Measurements from ENCODE around the gene RAB33A. TPM values are rescaled to one million over a fixed set of nuclear protein-coding genes. Genes with fewer than 3 reads are reported as not detected.

Gene RAB33A
- total RNA-seq, 4 donors from 2014 or later = 0.38 TPM; not detected in 3

GRCh38 chrX:130155564-130155963 lies 16.2 kb upstream of the RAB33A start:
- intact Hi-C loops (cut with DNase I) = no loop called here
- H3K9me3 ChIP-seq = no peaks in the 10 kb centered on the region
- no peak for DNase-seq
- no peaks in the 10 kb centered on the region for H3K27me3 ChIP-seq
- 26 to 42% methylated on average over 2 of the region's 2 CpGs for WGBS, 2 donors
- H3K27ac ChIP-seq = no peak overlapping the region
- no peaks in the 10 kb centered on the region for H3K4me1 ChIP-seq
- TF ChIP-seq POLR2A (IDR thresholded peaks at IDR 0.05) (no peak), CTCF (IDR thresholded peaks at IDR 0.05) (no peak)
- H3K4me3 ChIP-seq = no peak overlapping the region
- no peaks in the 10 kb centered on the region for H3K36me3 ChIP-seq

- Histone ChIP-seq H3K27ac (no peak overlapping the region), H3K4me1 (no peaks in the 10 kb centered on the region), H3K4me3 (no peak overlapping the region), H3K9me3 (no peaks in the 10 kb centered on the region), H3K36me3 (no peaks in the 10 kb centered on the region), H3K27me3 (no peaks in the 10 kb centered on the region)
- intact Hi-C loops (cut with DNase I) = no loop called here
- no peak for TF ChIP-seq CTCF (IDR thresholded peaks at IDR 0.05)
- TF ChIP-seq POLR2A (IDR thresholded peaks at IDR 0.05) = no peak
- DNase-seq = no peak
- 61 to 73% methylated on average over 2 of the region's 2 CpGs for WGBS, 2 donors
Measured at GRCh38 chrX:130158311-130158710, 13.5 kb upstream of the RAB33A start.

DNA sequence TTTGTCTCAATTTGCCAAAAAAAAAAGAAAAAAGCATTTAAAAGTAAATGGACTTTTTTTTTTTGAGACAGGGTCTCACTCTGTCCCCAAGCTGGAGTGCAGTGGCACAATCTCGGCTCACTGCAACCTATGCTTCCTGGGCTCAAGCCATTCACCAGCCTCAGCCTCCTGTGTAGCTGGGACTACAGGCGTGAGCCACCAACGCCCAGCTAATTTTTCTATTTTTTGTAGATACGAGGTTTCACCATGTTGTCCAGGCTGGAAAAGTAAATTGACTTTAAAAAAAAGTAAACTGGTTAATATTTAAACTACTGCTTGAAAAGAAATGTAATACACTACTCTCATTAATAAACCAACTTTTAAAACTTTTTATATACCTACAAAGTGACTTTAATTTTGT lies 12.0 kb upstream of the RAB33A start:
- intact Hi-C loops (cut with DNase I) = no loop called here
- Histone ChIP-seq H3K9me3 (no peaks in the 10 kb centered on the region), H3K36me3 (no peaks in the 10 kb centered on the region), H3K4me1 (peaks cover 0 to 9% (median 4%) of the 10 kb centered on the region in 3 donors), H3K27me3 (no peaks in the 10 kb centered on the region), H3K27ac (no peak overlapping the region), H3K4me3 (no peak overlapping the region)
- no peak for DNase-seq
- 80 to 90% methylated on average over 4 of the region's 4 CpGs for WGBS, 2 donors
- no peak for TF ChIP-seq POLR2A (IDR thresholded peaks at IDR 0.05)

GRCh38 chrX:130162094-130162735 lies 9.5 kb upstream of the RAB33A start:
- TF ChIP-seq CTCF (IDR thresholded peaks at IDR 0.05) = no peak
- TF ChIP-seq POLR2A (IDR thresholded peaks at IDR 0.05) = no peak
- H3K4me1 ChIP-seq = peaks cover 0 to 19% (median 5%) of the 10 kb centered on the region in 3 donors
- 35 to 42% methylated on average over 4 to 6 of the region's 6 CpGs for WGBS, 2 donors
- H3K27ac ChIP-seq = no peak overlapping the region
- DNase-seq = no peak
- no peak overlapping the region for H3K4me3 ChIP-seq
- H3K9me3 ChIP-seq = no peaks in the 10 kb centered on the region
- H3K36me3 ChIP-seq = no peaks in the 10 kb centered on the region
- intact Hi-C loops (cut with DNase I) = no loop called here
- no peaks in the 10 kb centered on the region for H3K27me3 ChIP-seq

DNA sequence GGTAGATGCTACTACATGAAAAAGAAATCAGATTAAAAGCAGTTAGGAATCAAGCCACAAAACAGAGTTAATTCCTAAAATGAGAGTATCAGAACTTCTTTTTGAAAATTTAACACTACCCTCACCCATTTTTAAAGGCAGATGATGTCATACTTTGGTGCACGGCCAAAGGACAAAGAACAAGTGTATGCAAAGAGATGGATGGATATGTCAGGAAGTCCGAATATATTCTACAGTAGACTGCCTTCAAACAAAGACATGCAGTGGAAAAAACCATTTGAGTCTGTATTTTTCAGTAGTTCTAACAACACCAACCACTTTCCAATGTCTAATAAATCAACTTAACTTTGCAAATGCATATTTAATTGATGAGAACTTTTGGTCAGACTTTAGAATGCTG lies 8.4 kb upstream of the RAB33A start:
- TF ChIP-seq POLR2A (IDR thresholded peaks at IDR 0.05) (no peak), CTCF (IDR thresholded peaks at IDR 0.05) (no peak)

More for the DNA sequence above, 8.4 kb upstream of the RAB33A start:
- Histone ChIP-seq H3K27me3 (no peaks in the 10 kb centered on the region), H3K4me3 (no peak overlapping the region), H3K4me1 (peaks cover 0 to 19% (median 5%) of the 10 kb centered on the region in 3 donors), H3K9me3 (no peaks in the 10 kb centered on the region), H3K36me3 (no peaks in the 10 kb centered on the region), H3K27ac (no peak overlapping the region)
- intact Hi-C loops (cut with DNase I) = no loop called here
- 44 to 61% methylated on average over 2 of the region's 2 CpGs for WGBS, 2 donors
- no peak for DNase-seq

All from esophagus squamous epithelium (tissue), 5 donors.